Measurements from ENCODE around the gene NDST4.

Gene NDST4

DNA sequence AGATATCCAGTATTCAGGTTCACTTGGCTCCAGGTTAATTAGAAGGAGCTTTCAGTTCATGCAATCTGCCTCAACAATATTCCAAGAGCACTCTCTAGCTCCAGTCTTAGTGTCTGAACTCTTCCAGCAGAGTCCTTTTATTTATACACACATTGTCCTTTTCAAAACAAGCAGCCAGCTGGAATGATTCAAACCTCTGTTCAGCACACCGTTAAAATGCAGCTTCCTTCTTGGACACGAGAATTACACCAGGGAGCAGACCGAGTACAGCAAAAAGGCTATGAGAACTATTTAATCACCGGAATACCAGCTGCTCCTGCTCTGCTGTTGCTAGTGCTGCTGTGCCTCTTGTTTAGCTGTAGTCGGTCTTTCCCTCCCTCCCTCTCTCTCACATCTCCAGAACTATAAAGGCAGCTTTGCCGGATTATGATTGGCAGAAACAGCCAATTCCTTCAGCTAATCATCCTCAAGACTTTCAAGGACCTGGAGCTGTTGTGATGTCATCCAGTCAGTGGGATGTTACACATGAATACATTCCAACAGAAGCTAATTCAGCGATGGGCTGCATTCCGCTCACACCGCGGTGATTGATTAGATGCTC lies at the start of gene NDST4:
Gene NDST4 (minus strand): TSS at position 115 of the 601 bp plus-strand sequence. CDS start 36,584 bp downstream, outside the sequence.
- TF ChIP-seq, protein P1, sequence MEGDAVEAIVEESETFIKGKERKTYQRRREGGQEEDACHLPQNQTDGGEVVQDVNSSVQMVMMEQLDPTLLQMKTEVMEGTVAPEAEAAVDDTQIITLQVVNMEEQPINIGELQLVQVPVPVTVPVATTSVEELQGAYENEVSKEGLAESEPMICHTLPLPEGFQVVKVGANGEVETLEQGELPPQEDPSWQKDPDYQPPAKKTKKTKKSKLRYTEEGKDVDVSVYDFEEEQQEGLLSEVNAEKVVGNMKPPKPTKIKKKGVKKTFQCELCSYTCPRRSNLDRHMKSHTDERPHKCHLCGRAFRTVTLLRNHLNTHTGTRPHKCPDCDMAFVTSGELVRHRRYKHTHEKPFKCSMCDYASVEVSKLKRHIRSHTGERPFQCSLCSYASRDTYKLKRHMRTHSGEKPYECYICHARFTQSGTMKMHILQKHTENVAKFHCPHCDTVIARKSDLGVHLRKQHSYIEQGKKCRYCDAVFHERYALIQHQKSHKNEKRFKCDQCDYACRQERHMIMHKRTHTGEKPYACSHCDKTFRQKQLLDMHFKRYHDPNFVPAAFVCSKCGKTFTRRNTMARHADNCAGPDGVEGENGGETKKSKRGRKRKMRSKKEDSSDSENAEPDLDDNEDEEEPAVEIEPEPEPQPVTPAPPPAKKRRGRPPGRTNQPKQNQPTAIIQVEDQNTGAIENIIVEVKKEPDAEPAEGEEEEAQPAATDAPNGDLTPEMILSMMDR (IDR thresholded peaks at IDR 0.05; ENCODE audit: insufficient read depth, low read length, poor library complexity, severe bottlenecking), result no peak
- no peak for DNase-seq (ENCODE audit: extremely low read depth, insufficient read length)
- H3K36me3 ChIP-seq (ENCODE audit: control insufficient read depth, insufficient read depth, low read length), result no peaks in the 10 kb centered on the region
- no peak within 1 kb of the TSS for H3K4me3 ChIP-seq (replicated peaks; ENCODE audit: low read depth, low read length)
- H3K27me3 ChIP-seq (replicated peaks; ENCODE audit: control insufficient read depth, insufficient read depth, low read length), result no peaks in the 10 kb centered on the region

DNA sequence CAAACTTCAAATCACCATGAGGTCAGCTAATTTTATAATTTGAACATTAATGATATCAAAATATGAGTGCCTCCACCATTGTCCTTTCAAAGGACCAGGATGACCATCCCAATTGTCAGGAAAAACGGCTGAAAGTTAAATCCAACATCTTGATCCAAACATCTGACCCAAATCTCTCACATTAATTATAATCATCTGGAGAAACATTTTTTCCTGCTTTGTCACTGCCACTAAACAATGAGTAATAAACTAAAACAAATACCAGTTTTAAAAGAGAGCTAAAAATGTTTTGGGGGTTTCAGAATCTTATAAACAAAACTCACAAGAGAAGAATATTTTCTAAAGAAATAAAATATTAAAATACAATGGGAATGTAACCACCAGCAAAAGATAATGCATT lies 45.7 kb upstream of the NDST4 start:
- DNase-seq (ENCODE audit: extremely low read depth, insufficient read length), result no peak
- TF ChIP-seq, protein P1 (IDR thresholded peaks at IDR 0.05; ENCODE audit: insufficient read depth, low read length, poor library complexity, severe bottlenecking), result no peak

DNA sequence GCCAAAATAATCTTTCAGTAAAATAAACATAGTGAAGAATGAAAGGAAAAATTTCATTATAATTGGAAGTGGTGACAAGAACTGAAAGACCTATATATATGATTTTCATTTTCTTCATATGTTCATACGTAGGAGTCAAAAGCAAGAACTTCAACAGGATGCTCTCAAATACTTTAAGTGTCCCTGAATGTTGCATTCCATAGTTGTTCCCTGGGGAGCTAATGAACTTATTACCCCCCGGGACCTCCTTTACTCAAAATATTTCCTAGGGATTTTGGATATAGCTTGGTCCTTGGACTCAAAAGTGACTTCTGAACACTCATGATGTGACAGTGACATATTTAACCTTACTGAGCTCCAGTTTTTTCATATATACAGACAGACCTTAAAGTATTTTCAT lies 44.9 kb upstream of the NDST4 start:
- Histone ChIP-seq H3K36me3 (ENCODE audit: control insufficient read depth, insufficient read depth, low read length) (no peaks in the 10 kb centered on the region), H3K4me3 (replicated peaks; ENCODE audit: low read depth, low read length) (no peak overlapping the region), H3K27me3 (replicated peaks; ENCODE audit: control insufficient read depth, insufficient read depth, low read length) (no peaks in the 10 kb centered on the region)
- TF ChIP-seq, protein P1 (IDR thresholded peaks at IDR 0.05; ENCODE audit: insufficient read depth, low read length, poor library complexity, severe bottlenecking), result no peak
- DNase-seq (ENCODE audit: extremely low read depth, insufficient read length), result no peak

More for the DNA sequence above, 45.7 kb upstream of the NDST4 start:
- no peaks in the 10 kb centered on the region for H3K36me3 ChIP-seq (ENCODE audit: control insufficient read depth, insufficient read depth, low read length)
- no peaks in the 10 kb centered on the region for H3K27me3 ChIP-seq (replicated peaks; ENCODE audit: control insufficient read depth, insufficient read depth, low read length)
- H3K4me3 ChIP-seq (replicated peaks; ENCODE audit: low read depth, low read length), result no peak overlapping the region

DNA sequence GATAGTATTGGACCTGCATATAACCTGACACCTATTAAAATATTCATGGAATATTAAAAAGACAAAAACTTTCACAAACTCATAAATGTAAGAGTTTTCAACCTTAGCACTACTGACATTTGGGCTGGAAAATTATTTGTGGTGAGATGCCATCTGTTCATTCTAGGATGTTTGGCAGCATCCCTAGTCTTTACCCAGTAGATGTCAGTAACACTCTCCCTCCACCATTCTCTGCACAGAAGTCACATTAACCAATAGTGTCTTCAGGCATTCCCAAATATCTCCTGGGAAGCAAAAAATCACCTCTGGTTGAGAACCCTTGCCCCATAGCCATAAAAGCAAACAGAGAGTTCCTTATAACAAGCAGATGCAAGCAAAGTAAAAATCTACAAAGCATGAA lies 41.4 kb upstream of the NDST4 start:
- no peak for DNase-seq (ENCODE audit: extremely low read depth, insufficient read length)
- TF ChIP-seq, protein P1 (IDR thresholded peaks at IDR 0.05; ENCODE audit: insufficient read depth, low read length, poor library complexity, severe bottlenecking), result no peak
- Histone ChIP-seq H3K4me3 (replicated peaks; ENCODE audit: low read depth, low read length) (no peak overlapping the region), H3K36me3 (ENCODE audit: control insufficient read depth, insufficient read depth, low read length) (no peaks in the 10 kb centered on the region), H3K27me3 (replicated peaks; ENCODE audit: control insufficient read depth, insufficient read depth, low read length) (no peaks in the 10 kb centered on the region)

DNA sequence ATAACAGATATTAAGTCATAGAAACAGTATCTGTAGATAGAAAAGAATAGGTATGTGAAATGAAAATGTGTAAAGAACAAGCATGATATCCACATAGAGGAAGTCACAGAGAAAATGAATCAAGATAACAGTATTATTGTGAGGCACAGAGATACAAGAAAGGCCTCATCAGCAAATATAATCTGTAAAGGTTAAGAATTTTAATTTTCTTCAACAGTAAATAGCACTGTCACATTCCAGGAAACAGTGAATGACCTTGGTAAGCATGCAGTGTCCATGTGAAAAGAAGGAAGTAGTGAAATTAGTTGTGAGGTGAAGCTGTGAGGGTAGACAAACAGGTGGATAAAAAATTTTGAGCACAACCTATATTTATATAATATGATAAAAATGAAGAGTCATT lies 39.5 kb upstream of the NDST4 start:
- no peak overlapping the region for H3K4me3 ChIP-seq (replicated peaks; ENCODE audit: low read depth, low read length)
- H3K27me3 ChIP-seq (replicated peaks; ENCODE audit: control insufficient read depth, insufficient read depth, low read length), result no peaks in the 10 kb centered on the region
- TF ChIP-seq, protein P1 (IDR thresholded peaks at IDR 0.05; ENCODE audit: insufficient read depth, low read length, poor library complexity, severe bottlenecking), result no peak
- no peaks in the 10 kb centered on the region for H3K36me3 ChIP-seq (ENCODE audit: control insufficient read depth, insufficient read depth, low read length)
- no peak for DNase-seq (ENCODE audit: extremely low read depth, insufficient read length)

DNA sequence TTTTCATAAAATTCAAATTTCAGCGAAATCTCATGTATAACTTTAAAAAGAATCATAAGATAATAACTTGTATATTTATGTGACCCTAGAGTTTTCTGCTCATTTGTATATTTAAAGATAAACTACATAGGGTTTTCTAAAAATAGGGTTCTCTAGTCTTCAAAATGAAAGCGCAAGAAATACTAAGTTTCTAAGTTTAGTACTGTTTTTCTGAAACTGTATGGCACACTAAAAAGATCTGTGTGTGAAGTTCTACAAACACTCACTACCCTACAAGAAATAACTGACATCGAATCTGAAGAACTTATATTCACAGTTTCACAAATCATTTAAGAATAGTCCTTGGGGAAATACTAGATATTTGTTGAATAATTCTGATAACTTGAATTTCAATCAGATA lies 38.7 kb upstream of the NDST4 start:
- DNase-seq (ENCODE audit: extremely low read depth, insufficient read length), result no peak

More for the DNA sequence above, 38.7 kb upstream of the NDST4 start:
- TF ChIP-seq, protein P1 (IDR thresholded peaks at IDR 0.05; ENCODE audit: insufficient read depth, low read length, poor library complexity, severe bottlenecking), result no peak
- Histone ChIP-seq H3K27me3 (replicated peaks; ENCODE audit: control insufficient read depth, insufficient read depth, low read length) (no peaks in the 10 kb centered on the region), H3K36me3 (ENCODE audit: control insufficient read depth, insufficient read depth, low read length) (no peaks in the 10 kb centered on the region), H3K4me3 (replicated peaks; ENCODE audit: low read depth, low read length) (no peak overlapping the region)
